A673 (cell line): ENCODE measurements around the gene DPF3.

Source experiments
- CTCF ChIP-seq: fragments of 300-800, 200-600 bp; sonication (generic); conservative IDR thresholded peaks from 2 replicates; pipeline ENCODE4 v1.5.1; 2017; ENCODE audit warnings: low read depth, mild to moderate bottlenecking, antibody characterized with exemption, low read length, moderate library complexity, mixed read lengths
- EZH2 ChIP-seq: fragments of 200-600 bp; sonication (generic); IDR thresholded peaks from 2 replicates; pipeline ENCODE4 v1.6.1; 2017; ENCODE audit warnings: borderline replicate concordance, low read depth, mild to moderate bottlenecking, mixed read lengths, antibody characterized with exemption, low read length; ENCODE audit not compliant: poor library complexity, severe bottlenecking

DNA sequence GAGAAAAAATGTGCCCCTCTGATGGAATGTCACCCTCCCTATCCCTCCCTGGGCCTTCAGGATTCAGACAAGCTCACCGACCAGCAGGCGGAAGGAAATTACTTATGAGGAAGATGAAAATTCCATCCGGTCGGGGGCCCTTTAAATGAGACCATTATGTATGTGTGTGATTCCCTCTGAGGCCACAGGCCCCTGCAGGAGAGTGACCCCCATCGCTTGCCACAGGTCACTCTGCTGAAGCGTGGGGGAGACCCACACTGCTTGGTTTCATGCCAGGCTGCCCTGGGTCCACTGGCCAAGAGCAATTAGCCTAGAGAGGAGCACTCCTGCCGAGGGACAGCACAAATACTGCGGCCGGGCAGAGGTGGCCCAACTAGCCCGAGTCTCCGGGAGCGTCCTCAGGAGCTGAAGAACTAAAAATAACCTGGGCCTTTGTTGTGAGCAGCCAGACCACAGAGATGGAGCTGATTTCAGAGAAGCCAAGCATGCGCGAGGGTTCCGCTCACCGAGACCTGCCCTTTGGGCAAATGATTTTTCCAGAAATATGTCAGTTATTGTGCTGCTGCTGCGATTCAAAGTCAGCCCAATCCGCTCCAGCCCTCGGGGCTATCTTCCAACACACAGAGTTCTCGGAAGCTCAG lies 276.4 kb downstream of the DPF3 start:
- no peak for TF ChIP-seq CTCF
- no peak for TF ChIP-seq EZH2
